ENCODE results near the gene AUTS2.

Gene AUTS2

GRCh38 chr7:70114806-70115205 lies 516.5 kb downstream of the AUTS2 start:
- H3K27me3 ChIP-seq (ENCODE audit: low read length), result no peaks in the 10 kb centered on the region
- TF ChIP-seq EZH2phosphoT487 (conservative IDR thresholded peaks at IDR 0.05; ENCODE audit: low read length) (no peak), CTCF (IDR thresholded peaks at IDR 0.05; ENCODE audit: insufficient read depth, low read length, poor library complexity, severe bottlenecking) (no peak)
- H3K9ac ChIP-seq (ENCODE audit: low read length), result no peak overlapping the region
- no peaks in the 10 kb centered on the region for H3K79me2 ChIP-seq (ENCODE audit: insufficient read depth, low read length)
- no peaks in the 10 kb centered on the region for H3K9me2 ChIP-seq (replicated peaks; ENCODE audit: insufficient read depth, low read length)
- H3K36me3 ChIP-seq (ENCODE audit: low read length), result peaks cover 2% of the 10 kb centered on the region; the same call in 1 of the 2 replicates
- no peaks in the 10 kb centered on the region for H3K9me3 ChIP-seq (ENCODE audit: insufficient read depth, low read length)
- H3K4me3 ChIP-seq (ENCODE audit: insufficient read depth, low read length, poor library complexity, severe bottlenecking), result no peak overlapping the region
- H3F3A ChIP-seq (ENCODE audit: insufficient read depth), result 0 out of 2 replicates have a peak, but pooled peaks cover 4% of the 10 kb centered on the region
- H3K4me2 ChIP-seq (ENCODE audit: low read depth, low read length, poor library complexity, severe bottlenecking), result no peak overlapping the region
- 0 out of 2 replicates have a peak, but pooled peaks cover 7% of the 10 kb centered on the region for H4K20me1 ChIP-seq (ENCODE audit: low read depth, low read length)
- no peak overlapping the region for H2AFZ ChIP-seq (ENCODE audit: low read depth, low read length, severe bottlenecking)
- H3K27ac ChIP-seq (ENCODE audit: low read depth, low read length), result no peak overlapping the region

- Histone ChIP-seq H3K9me2 (replicated peaks; ENCODE audit: insufficient read depth, low read length) (no peaks in the 10 kb centered on the region), H3K79me2 (ENCODE audit: insufficient read depth, low read length) (no peaks in the 10 kb centered on the region), H3K36me3 (ENCODE audit: low read length) (peaks cover 14% of the 10 kb centered on the region), H3K4me2 (ENCODE audit: low read depth, low read length, poor library complexity, severe bottlenecking) (no peak overlapping the region), H3K27ac (ENCODE audit: low read depth, low read length) (no peak overlapping the region), H2AFZ (ENCODE audit: low read depth, low read length, severe bottlenecking) (no peak overlapping the region), H3K27me3 (ENCODE audit: low read length) (no peaks in the 10 kb centered on the region), H3K9me3 (ENCODE audit: insufficient read depth, low read length) (0 out of 2 replicates have a peak, but pooled peaks cover 3% of the 10 kb centered on the region), H3F3A (ENCODE audit: insufficient read depth) (0 out of 2 replicates have a peak, but pooled peaks cover 4% of the 10 kb centered on the region), H3K9ac (ENCODE audit: low read length) (no peak overlapping the region), H3K4me3 (ENCODE audit: insufficient read depth, low read length, poor library complexity, severe bottlenecking) (no peak overlapping the region), H4K20me1 (ENCODE audit: low read depth, low read length) (0 out of 2 replicates have a peak, but pooled peaks cover 7% of the 10 kb centered on the region)
- TF ChIP-seq EZH2phosphoT487 (conservative IDR thresholded peaks at IDR 0.05; ENCODE audit: low read length) (no peak), CTCF (IDR thresholded peaks at IDR 0.05; ENCODE audit: insufficient read depth, low read length, poor library complexity, severe bottlenecking) (no peak)
Measured at GRCh38 chr7:70116244-70116643, 518.0 kb downstream of the AUTS2 start.

- no peak overlapping the region for H3K4me2 ChIP-seq (ENCODE audit: low read depth, low read length, poor library complexity, severe bottlenecking)
- H3K27me3 ChIP-seq (ENCODE audit: low read length), result no peaks in the 10 kb centered on the region
- H3K9ac ChIP-seq (ENCODE audit: low read length), result no peak overlapping the region
- H3K9me3 ChIP-seq (ENCODE audit: insufficient read depth, low read length), result peaks cover 5% of the 10 kb centered on the region; the same call in 1 of the 2 replicates
- 0 out of 2 replicates have a peak, but pooled peaks cover 4% of the 10 kb centered on the region for H4K20me1 ChIP-seq (ENCODE audit: low read depth, low read length)
- H3F3A ChIP-seq (ENCODE audit: insufficient read depth), result no peaks in the 10 kb centered on the region
- no peaks in the 10 kb centered on the region for H3K9me2 ChIP-seq (replicated peaks; ENCODE audit: insufficient read depth, low read length)
- H3K27ac ChIP-seq (ENCODE audit: low read depth, low read length), result no peak overlapping the region
- no peak overlapping the region for H3K4me3 ChIP-seq (ENCODE audit: insufficient read depth, low read length, poor library complexity, severe bottlenecking)
- H3K36me3 ChIP-seq (ENCODE audit: low read length), result peaks cover 16% of the 10 kb centered on the region
- no peak overlapping the region for H2AFZ ChIP-seq (ENCODE audit: low read depth, low read length, severe bottlenecking)
- no peaks in the 10 kb centered on the region for H3K79me2 ChIP-seq (ENCODE audit: insufficient read depth, low read length)
- TF ChIP-seq EZH2phosphoT487 (conservative IDR thresholded peaks at IDR 0.05; ENCODE audit: low read length) (no peak), CTCF (IDR thresholded peaks at IDR 0.05; ENCODE audit: insufficient read depth, low read length, poor library complexity, severe bottlenecking) (no peak)
Measured at GRCh38 chr7:70116867-70117266, 518.6 kb downstream of the AUTS2 start.

All from SU-DHL-6 (cell line).